GM12801 (cell line): ENCODE data around the gene TNFRSF12A.

Experiments used
- TF ChIP-seq, protein P1 (sequence below): IDR thresholded peaks from one replicate; pipeline ENCODE4 v1.5.1; 2011; ENCODE audit warnings: control low read depth; ENCODE audit not compliant: insufficient read length; ENCODE audit errors: extremely low read depth

TNFRSF12A gene

DNA sequence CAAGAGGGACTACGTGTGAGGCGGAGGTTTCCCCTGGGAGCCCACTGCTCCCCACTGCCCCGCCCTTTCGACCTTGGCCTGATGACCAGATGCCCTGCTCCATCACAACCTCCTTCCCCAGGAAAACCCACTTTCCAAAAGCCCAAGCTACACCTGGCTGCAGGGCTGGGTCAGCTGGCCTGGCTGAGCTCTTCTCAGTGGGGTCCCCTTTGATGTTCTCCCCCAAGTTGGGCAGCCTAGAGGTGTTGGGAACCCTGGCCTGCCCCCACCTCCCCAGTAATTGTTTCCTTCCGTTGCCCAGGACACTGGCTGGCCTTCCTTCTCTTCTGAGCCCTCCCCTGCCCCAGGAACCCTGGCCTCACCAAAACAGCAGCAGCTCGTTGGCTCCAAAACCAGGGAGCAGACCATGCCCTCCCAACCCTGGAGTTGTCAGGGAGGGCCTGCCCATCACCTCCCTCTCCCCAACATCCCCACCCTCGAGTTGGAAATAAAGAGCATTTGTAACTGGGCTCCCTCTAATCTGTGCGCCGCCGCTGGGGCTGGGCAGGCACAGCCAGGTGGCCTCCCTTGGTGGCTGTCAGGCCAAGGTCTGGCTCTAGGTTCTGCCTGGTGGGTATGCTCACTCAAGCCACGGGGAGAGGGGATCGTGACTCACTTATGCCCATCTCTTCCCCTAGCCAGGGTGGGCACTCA lies 6.0 kb upstream of the TNFRSF12A start:
- TF ChIP-seq, protein P1, sequence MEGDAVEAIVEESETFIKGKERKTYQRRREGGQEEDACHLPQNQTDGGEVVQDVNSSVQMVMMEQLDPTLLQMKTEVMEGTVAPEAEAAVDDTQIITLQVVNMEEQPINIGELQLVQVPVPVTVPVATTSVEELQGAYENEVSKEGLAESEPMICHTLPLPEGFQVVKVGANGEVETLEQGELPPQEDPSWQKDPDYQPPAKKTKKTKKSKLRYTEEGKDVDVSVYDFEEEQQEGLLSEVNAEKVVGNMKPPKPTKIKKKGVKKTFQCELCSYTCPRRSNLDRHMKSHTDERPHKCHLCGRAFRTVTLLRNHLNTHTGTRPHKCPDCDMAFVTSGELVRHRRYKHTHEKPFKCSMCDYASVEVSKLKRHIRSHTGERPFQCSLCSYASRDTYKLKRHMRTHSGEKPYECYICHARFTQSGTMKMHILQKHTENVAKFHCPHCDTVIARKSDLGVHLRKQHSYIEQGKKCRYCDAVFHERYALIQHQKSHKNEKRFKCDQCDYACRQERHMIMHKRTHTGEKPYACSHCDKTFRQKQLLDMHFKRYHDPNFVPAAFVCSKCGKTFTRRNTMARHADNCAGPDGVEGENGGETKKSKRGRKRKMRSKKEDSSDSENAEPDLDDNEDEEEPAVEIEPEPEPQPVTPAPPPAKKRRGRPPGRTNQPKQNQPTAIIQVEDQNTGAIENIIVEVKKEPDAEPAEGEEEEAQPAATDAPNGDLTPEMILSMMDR: no peak

DNA sequence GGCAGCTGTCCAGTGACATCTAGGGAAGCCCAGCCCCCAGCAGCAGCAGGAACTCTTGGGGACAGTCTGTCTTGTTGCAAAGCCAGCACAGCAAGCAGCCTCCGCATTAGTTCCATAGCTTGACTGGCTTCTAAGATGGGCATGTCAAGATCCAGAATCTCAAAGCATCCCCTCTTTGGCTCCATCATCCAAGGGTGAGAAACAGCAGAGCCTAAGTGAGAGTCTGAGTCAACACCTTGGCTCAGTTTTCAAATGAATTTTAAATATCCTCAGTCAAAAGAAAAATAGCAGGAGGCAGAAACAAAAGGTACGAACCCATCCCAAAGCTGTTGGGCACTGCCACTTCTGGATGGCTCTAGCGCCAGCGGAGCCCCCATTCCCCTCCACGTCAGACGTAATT lies 5.2 kb upstream of the TNFRSF12A start:
- TF ChIP-seq, protein P1: no peak

DNA sequence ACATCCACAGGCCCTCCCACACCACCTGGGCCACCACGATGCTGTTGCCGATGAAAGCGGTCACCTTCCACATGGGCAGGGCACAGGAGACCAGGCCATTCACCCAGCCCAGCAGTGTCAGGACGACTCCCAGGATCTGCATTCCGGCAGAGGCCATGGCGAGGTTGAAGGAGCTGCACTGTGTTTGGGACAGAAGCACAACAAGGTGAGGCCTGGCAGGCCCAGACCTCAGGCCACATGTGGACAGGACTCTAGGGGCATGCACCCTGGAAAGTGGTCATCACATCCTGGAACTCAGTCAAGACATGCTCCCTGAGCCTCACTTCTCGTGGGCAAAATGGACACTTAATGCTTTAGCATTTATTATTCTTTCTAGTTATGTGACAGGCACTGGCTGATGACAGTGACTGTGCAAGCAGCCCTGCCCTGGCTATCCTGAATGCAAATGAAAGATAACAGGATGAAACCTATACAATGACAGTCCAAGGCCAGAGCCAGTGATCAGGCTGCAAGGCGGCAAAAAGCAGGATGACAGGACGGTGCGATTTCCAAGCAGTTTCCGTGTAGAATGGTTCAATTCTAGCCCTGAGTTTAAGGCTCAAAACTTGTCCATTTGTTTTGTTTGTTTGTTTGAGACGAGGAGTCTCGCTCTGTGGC lies 4.2 kb upstream of the TNFRSF12A start:
- TF ChIP-seq, protein P1: no peak

DNA sequence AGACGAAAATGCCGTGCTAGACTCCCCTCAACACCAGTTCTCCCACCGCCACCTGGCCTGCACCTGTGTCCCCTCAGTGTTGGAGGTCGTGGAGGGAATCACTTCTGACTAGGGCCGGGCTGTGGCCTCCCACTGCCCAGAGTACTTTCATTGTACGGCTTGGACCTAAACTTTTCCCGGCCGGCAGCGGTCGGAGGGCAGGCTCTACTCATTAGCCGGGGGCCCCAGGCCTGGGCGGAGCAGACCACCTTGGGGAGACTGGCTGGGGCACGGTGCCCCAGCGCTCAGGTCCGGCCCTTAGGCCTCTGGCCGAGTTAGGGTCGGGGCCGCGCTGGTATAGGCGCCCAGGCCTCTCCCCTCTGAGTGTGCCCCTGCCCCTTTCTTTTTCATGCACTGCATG lies 2.8 kb upstream of the TNFRSF12A start:
- TF ChIP-seq, protein P1: no peak

DNA sequence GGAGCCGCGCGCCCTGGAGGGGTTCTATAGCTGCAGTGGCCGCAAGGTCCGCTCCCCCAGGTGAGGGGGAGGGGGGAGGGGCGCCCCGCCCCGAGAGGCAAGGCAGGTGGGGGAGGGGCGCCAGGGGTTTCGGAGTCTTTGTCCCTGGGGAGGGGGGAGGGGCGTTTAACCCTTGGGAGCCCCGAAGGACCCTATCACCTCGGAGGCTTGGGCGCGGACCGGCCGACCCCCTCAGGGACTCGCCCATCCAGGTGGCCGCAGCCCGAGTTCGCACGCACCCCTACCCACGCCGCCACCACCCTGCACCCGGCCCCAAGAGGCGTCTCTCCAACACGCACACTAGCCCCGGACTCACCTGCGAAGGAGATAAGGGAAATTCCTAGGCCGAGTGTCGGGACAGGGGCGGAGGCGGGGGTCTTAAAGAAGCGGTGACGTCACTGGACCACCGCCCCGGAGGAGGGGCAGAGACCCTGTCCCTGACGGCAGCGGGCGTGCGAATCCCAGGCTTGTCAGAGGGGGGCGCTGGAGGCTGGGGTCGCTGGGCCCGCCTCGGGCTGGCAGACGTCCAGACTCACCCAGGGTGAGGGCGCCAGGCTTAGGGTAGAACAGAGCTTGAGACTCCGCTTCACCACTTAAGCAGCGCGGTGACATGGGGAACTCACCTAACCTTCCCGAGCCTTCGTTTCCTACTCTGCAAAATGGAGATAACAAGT lies 2.2 kb upstream of the TNFRSF12A start, which contains the start of gene CLDN6:
Gene CLDN6, minus strand, starts transcription at position 390 of the 713 bp plus-strand sequence. CDS start 2,162 bp downstream, outside the sequence.
- TF ChIP-seq, protein P1: no peak

DNA sequence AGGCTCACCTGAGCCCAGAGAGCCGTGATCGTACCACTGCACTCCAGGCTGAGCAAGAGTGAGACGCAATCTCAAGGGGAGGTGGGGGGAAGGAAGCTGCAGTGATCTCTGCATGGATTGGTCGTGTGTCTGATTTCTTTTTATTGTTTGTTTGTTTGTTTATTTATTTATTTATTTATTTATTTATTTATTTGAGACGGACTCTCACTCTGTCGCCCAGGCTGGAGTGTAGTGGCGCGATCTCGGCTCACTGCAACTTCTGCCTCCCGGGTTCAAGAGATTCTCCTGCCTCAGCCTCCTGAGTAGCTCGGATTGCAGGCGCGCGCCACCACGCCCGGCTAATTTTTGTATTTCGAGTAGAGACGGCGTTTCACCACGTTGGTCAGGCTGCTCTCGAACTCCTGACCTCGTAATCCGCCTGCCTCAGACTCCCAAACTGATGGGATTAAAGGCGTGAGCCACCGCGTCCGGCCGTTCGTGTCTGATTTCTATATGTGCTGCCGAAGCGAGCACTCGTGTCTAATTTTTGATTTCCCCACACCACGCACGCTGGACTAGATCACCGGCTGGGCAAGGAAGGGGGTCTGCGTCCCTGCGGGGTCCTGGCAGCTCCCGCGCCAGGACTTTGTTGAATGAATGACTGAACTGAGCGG lies 448 bp upstream of the TNFRSF12A start:
- TF ChIP-seq, protein P1: no peak
